Adrenal gland (tissue), 12 donors: ENCODE results near the gene DAPK3. TPM values are rescaled to one million over a fixed set of nuclear protein-coding genes. Genes with fewer than 3 reads are reported as not detected.

ENCODE experiments used
- DNase-seq, 7 donors: peaks; one replicate each; pipeline ENCODE4 v3.0.0-alpha.2; 2019 to 2020
- H3K27ac ChIP-seq, 5 donors: fragments of 200-600 bp; sonication (generic) in 4 of 5; 1 replicate in 3 of 5; 2 replicates in 2 of 5; pipeline versions ENCODE4 v1.5.1 to v1.8.0; 2016 to 2020; ENCODE audit warnings: mild to moderate bottlenecking in 1 of 5
- H3K27me3 ChIP-seq: fragments of 200-600 bp; 2 replicates; pipeline ENCODE4 v1.8.0; 2021
- H3K36me3 ChIP-seq, 2 donors: fragments of 200-600 bp; replicated peaks in 1 of 2; 1 replicate in 1 of 2; 2 replicates in 1 of 2; pipeline versions ENCODE4 v1.5.1 to v1.8.0; 2018 to 2022
- H3K4me1 ChIP-seq, 2 donors: fragments of 200-600 bp; replicated peaks in 1 of 2; 1 replicate in 1 of 2; 2 replicates in 1 of 2; pipeline versions ENCODE4 v1.5.1 to v1.8.0; 2018 to 2021
- H3K4me3 ChIP-seq, 4 donors: fragments of 200-600 bp; sonication (generic) in 3 of 4; one replicate each; pipeline ENCODE4 v1.5.1; 2016 to 2018
- H3K9me3 ChIP-seq, 3 donors: fragments of 200-600 bp; sonication (generic) in 1 of 3; replicated peaks in 1 of 3; 1 replicate in 2 of 3; 2 replicates in 1 of 3; pipeline versions ENCODE4 v1.5.1 to v1.8.0; 2016 to 2021
- POLR2A ChIP-seq, 2 donors: fragments of 450-650 bp; IDR thresholded peaks; one replicate each; pipeline ENCODE4 v1.6.1; 2017; ENCODE audit warnings: antibody characterized with exemption in 2 of 2, mild to moderate bottlenecking in 2 of 2, moderate library complexity in 1 of 2
- WGBS, 4 donors: extraction: QIAGEN DNeasy Blood & Tissue Kit in 2 of 4; methylation state at CpG; one replicate each; pipeline versions ENCODE4 v1.1.5 to v1.1.7; 2013 to 2017; 5-methylcytosine and 5-hydroxymethylcytosine counted together
- intact Hi-C, 2 donors: fragments of 100-400 bp; cut with DNase I; formaldehyde crosslinking; loops; one replicate each; pipeline versions ENCODE4 v1.14.1 to v1.15.0; 2022 to 2023
- polyA plus RNA-seq, 3 donors: library from polyadenylated mRNA; stranded (reverse); fragments of 200-250 nt in 2 of 3; fragments of 350-450 nt in 1 of 3; fragmentation: Illumina TruSeq in 1 of 3; extraction: RNeasy Lipid Tissue Mini Kit (QIAGEN cat#74804) in 1 of 3; gene quantifications; one replicate each; pipeline ENCODE4 v1.2.3, GENCODE V29; 2013 to 2014
- total RNA-seq, 9 donors: library from RNA; depleted of rRNA in 4 of 9; stranded (reverse); fragments of >200 nt in 4 of 9; fragments of 120-200 nt in 1 of 9; fragmentation: NEBNext Ultra II Directional in 1 of 9; extraction: Animal tissue kit (Norgen Biotek cat#: 25700) in 1 of 9; gene quantifications; one replicate each; pipeline versions ENCODE4 v1.1.0 to v1.2.4, GENCODE V29; 2013 to 2023
- TF ChIP-seq, protein P1 (sequence below), 6 experiments: fragments of 450-650 bp in 4 of 6; fragments of 200-600 bp in 2 of 6; sonication (generic) in 1 of 6; IDR thresholded peaks; 1 replicate in 5 of 6; 2 replicates in 1 of 6; pipeline versions ENCODE4 v1.5.1 to v1.8.0; 2016 to 2021; ENCODE audit warnings: antibody characterized with exemption in 6 of 6, mild to moderate bottlenecking in 2 of 6, moderate library complexity in 1 of 6
- donor health status: healthy with polysubstance abuse.
- donor health status: Bipolar disorder and iron deficiency.
- donor health status: DM: yes; HTN: yes; CAD: no.
- donor health status: DM: no; HTN: no; CAD: no.
- donor health status: DM: no; HTN: no; CAD: no.
- donor health status: DM: yes; HTN: yes; CAD: no.

DAPK3 gene
- total and polyA plus RNA-seq, 12 donors: 17.6 to 83.2 (median 45.3) TPM

DNA sequence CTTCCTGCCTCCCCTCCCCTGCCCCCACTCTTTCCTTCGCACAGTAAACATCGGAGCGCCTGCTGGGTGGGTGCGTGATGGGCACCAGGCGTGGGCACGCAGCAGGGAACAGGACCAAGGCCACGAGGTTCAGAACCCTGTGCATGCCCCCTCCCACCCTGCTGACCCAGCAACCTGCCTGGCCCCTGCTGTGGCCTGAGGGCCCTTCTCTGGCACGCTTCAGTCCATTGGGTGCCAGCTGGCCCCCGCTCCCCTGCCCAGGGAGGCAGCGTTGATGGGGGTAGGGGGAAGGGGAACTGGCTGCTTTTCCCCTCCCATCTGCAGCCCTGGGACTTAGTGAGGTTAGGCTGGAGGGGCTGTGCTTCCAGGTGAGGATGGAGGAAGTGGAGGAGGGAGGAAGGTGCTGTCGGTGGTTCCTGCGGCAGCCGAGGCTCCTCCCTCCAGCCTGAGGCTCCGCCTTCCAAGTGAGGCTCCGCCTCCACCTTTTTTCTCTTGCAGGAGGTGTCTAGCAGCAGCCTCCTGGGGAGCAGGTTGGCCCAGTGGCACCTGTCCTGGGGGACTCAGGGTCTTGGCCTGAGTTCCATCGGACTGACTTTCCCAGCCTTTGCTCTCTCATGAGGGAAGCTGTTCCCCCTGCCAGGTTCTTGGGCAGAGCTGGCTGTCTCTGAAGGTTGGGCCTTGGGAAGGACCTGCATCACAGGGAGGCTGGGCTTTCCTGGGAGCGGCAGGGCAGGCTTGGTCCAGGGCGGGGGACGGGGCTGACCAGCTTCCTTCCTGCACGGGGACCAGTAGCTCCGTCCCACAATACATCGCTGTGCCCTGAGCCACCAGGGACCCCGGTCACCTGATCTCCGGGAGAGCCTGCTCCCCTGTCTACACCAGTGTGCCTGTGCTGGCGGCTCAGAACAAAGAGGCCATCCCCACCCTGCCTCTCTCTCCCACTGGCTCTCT, 43.9 kb upstream of the DAPK3 start:
- intact Hi-C loops: loop anchor here (5.0 to 10.0 kb wide), 2 partner anchors 47 to 190 kb away; no protein-coding TSS in a partner anchor
- WGBS, 4 donors: 29 to 48% (median 41%) methylated on average over 5 to 25 of the region's 25 CpGs
- peak; percentile 64 to 89 (median 85) for DNase-seq
- Histone ChIP-seq H3K9me3 (no peaks in the 10 kb centered on the region), H3K27ac (peak overlapping the region; percentile 46 to 89 (median 74)), H3K36me3 (peaks cover 0 to 28% of the 10 kb centered on the region in 2 donors), H3K4me3 (peak overlapping the region in 1 of 4 donors; percentile 26), H3K4me1 (peaks cover 47 to 59% of the 10 kb centered on the region in 2 donors), H3K27me3 (no peaks in the 10 kb centered on the region)
- TF ChIP-seq, protein P1, sequence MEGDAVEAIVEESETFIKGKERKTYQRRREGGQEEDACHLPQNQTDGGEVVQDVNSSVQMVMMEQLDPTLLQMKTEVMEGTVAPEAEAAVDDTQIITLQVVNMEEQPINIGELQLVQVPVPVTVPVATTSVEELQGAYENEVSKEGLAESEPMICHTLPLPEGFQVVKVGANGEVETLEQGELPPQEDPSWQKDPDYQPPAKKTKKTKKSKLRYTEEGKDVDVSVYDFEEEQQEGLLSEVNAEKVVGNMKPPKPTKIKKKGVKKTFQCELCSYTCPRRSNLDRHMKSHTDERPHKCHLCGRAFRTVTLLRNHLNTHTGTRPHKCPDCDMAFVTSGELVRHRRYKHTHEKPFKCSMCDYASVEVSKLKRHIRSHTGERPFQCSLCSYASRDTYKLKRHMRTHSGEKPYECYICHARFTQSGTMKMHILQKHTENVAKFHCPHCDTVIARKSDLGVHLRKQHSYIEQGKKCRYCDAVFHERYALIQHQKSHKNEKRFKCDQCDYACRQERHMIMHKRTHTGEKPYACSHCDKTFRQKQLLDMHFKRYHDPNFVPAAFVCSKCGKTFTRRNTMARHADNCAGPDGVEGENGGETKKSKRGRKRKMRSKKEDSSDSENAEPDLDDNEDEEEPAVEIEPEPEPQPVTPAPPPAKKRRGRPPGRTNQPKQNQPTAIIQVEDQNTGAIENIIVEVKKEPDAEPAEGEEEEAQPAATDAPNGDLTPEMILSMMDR (IDR thresholded peaks at IDR 0.05): no peak
- peak in 1 of 2 donors; percentile 36 for TF ChIP-seq POLR2A (IDR thresholded peaks at IDR 0.05)

DNA sequence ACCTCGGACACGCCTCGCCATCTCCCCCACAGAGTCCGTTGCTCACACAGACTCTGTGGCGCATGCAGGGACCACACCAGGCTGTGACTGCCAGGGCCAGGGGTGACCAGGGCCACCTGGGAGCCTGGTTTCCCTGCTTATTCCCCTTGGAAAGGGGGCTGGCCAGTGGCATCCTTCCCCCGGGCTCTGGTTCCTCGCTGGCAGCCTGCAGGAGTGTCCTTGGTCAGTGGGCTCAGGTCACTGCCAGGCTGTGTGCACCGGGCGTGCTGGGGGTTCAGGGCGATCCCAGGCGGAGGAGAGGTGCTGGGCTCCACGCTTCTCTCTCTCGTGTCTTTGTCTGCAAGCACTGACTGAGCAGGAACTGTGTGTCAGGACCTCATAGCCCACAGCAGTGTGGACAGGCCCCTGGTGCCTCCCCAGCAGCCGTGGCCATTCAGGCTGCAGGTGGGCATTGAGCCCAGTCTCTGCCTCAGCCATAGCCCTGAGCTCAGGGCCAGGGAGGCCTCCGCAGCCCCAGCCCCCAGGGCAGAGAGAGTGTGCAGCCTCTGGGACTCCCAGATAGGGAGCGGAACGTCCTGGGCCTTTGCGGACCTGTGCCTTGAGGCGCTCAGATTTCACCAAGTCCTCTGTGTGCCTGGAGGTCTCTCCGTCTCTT, 43.1 kb upstream of the DAPK3 start:
- Histone ChIP-seq H3K4me1 (peaks cover 47 to 60% of the 10 kb centered on the region in 2 donors), H3K4me3 (no peak overlapping the region)
- intact Hi-C loops: loop anchor here (5.0 to 10.0 kb wide), 2 partner anchors 48 to 191 kb away; no protein-coding TSS in a partner anchor

DNA sequence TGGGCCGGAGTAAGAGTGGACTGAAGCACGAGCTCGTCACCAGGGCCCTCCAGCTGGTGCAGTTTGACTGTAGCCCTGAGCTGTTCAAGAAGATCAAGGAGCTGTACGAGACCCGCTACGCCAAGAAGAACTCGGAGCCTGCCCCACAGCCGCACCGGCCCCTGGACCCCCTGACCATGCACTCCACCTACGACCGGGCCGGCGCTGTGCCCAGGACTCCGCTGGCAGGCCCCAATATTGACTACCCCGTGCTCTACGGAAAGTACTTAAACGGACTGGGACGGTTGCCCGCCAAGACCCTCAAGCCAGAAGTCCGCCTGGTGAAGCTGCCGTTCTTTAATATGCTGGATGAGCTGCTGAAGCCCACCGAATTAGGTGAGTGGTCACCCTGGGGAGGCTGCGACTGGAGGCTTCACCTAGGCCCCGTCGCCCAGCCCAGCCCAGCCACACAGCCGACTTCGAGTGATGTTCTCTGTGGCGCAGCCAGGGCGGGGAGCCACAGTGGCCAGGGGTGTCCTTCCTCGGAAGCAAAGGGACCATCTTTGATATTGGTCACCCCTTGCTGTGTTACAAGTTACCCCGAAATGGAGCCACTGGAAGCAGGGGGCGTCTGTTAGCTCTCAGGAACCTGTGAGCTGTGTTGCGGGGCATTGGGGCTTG, 42.2 kb upstream of the DAPK3 start:
- Histone ChIP-seq H3K4me1 (peaks cover 56 to 68% of the 10 kb centered on the region in 2 donors), H3K9me3 (no peaks in the 10 kb centered on the region), H3K36me3 (peaks cover 0 to 27% of the 10 kb centered on the region in 2 donors), H3K27me3 (no peaks in the 10 kb centered on the region), H3K4me3 (no peak overlapping the region), H3K27ac (peak overlapping the region in 3 of 5 donors; percentile 26 to 89 (median 80))
- intact Hi-C loops: loop anchor here (5.0 to 10.0 kb wide), 2 partner anchors 49 to 192 kb away; no protein-coding TSS in a partner anchor
- TF ChIP-seq, protein P1 (IDR thresholded peaks at IDR 0.05): no peak
- DNase-seq: peak in 1 of 7 donors; percentile 7
- 93 to 96% (median 94%) methylated on average over 19 to 33 of the region's 33 CpGs for WGBS, 4 donors

More for the DNA sequence above, 43.1 kb upstream of the DAPK3 start:
- Histone ChIP-seq H3K27ac (peak overlapping the region in 4 of 5 donors; percentile 52 to 89 (median 77)), H3K36me3 (peaks cover 0 to 28% of the 10 kb centered on the region in 2 donors), H3K9me3 (no peaks in the 10 kb centered on the region), H3K27me3 (no peaks in the 10 kb centered on the region)
- peak; percentile 64 to 87 (median 76) for DNase-seq
- 40 to 69% (median 57%) methylated on average over 3 to 20 of the region's 20 CpGs for WGBS, 4 donors
- TF ChIP-seq POLR2A (IDR thresholded peaks at IDR 0.05): peak in 1 of 2 donors; percentile 37
- TF ChIP-seq, protein P1 (IDR thresholded peaks at IDR 0.05): no peak
